GM12878 (cell line): ENCODE data around the gene MTHFR. TPM values are rescaled to one million over a fixed set of nuclear protein-coding genes. Genes with fewer than 3 reads are reported as not detected.

Experiments used
- ATAC-seq: fragments of 200-7000 bp; cut with Tn5 transposase; 3 replicates; pipeline ENCODE4 v1.9.1; 2020; ENCODE audit warnings: mild to moderate bottlenecking, moderate library complexity
- BruUV-seq: library from RNA; stranded (reverse); fragments of 400-500 nt; replicated peaks from 2 replicates; lab custom pipeline; 2021; lab: Mats Ljungman, UMichigan
- CTCF ChIA-PET: fragments of 300-600 bp; sonication (Branson Sonifier 250); formaldehyde crosslinking; extraction: SDS; loops from one replicate; lab custom pipeline; 2021; ENCODE audit warnings: inconsistent platforms; lab: Yijun Ruan, JAX
- POLR2A ChIA-PET: fragments of 350-600 bp; formaldehyde crosslinking; extraction: SDS; loops from one replicate; lab custom pipeline; 2021; ENCODE audit warnings: inconsistent platforms; lab: Charles Lee
- RAD21 ChIA-PET: fragments of 300-600 bp; sonication (Branson Sonifier 250); formaldehyde crosslinking; loops from one replicate; lab custom pipeline; 2023; ENCODE audit warnings: antibody characterized with exemption; ENCODE audit not compliant: unreplicated experiment; lab: Charles Lee
- SMC1A ChIA-PET: fragments of 300-600 bp; sonication (Branson Sonifier 250); formaldehyde crosslinking; loops from one replicate; lab custom pipeline; 2023; ENCODE audit not compliant: unreplicated experiment, uncharacterized antibody; lab: Charles Lee
- DNase-seq: peaks from one replicate; pipeline ENCODE4 v3.0.0-alpha.2; 2011; ENCODE audit warnings: low read depth, low spot score
- FAIRE-seq: peaks from 3 replicates; lab custom pipeline; 2011; peaks lifted over from hg19 to GRCh38; lab: Jason Lieb, UNC
- H2AFZ ChIP-seq: 2 replicates; pipeline ENCODE4 v1.6.0; 2011; ENCODE audit warnings: low read depth, low read length, control low read depth; ENCODE audit not compliant: control insufficient read depth
- H3K27ac ChIP-seq: 2 replicates; pipeline ENCODE4 v1.5.1; 2011; ENCODE audit warnings: control low read depth; ENCODE audit not compliant: control insufficient read depth, insufficient read depth
- H3K27me3 ChIP-seq, 2 experiments: replicated peaks in 1 of 2; 2 replicates each; pipeline versions ENCODE4 v1.6.0 to v1.6.1; 2011; ENCODE audit warnings: low read length in 1 of 2; ENCODE audit not compliant: control insufficient read depth in 2 of 2, insufficient read depth in 2 of 2
- H3K36me3 ChIP-seq, 2 experiments: 2 replicates each; pipeline ENCODE4 v1.5.1; 2011; ENCODE audit warnings: low read length in 1 of 2; ENCODE audit not compliant: control insufficient read depth in 2 of 2, insufficient read depth in 2 of 2
- H3K4me1 ChIP-seq: 2 replicates; pipeline ENCODE4 v1.6.1; 2011; ENCODE audit warnings: mild to moderate bottlenecking, low read length, moderate library complexity, mixed read lengths; ENCODE audit not compliant: control insufficient read depth, insufficient read depth
- H3K4me2 ChIP-seq: 2 replicates; pipeline ENCODE4 v1.6.0; 2011; ENCODE audit warnings: control low read depth; ENCODE audit not compliant: control insufficient read depth, insufficient read depth
- H3K4me3 ChIP-seq: fragments of 200-600 bp; sonication (generic); 2 replicates; pipeline ENCODE4 v1.5.1; 2016
- H3K79me2 ChIP-seq: 2 replicates; pipeline ENCODE4 v1.6.0; 2011; ENCODE audit warnings: low read length; ENCODE audit not compliant: control insufficient read depth, insufficient read depth
- H3K9ac ChIP-seq: 2 replicates; pipeline ENCODE4 v1.8.0; 2011; ENCODE audit warnings: low read length, control low read depth, mixed read lengths; ENCODE audit not compliant: control insufficient read depth, insufficient read depth
- H3K9me3 ChIP-seq: replicated peaks from 3 replicates; pipeline ENCODE4 v1.5.1; 2011; ENCODE audit warnings: mild to moderate bottlenecking, low read length; ENCODE audit not compliant: control insufficient read depth, insufficient read depth
- H4K20me1 ChIP-seq: 2 replicates; pipeline ENCODE4 v1.6.0; 2011; ENCODE audit not compliant: control insufficient read depth, insufficient read depth
- BRCA1 ChIP-seq: IDR thresholded peaks from 2 replicates; pipeline ENCODE4 v1.6.1; 2011; ENCODE audit warnings: low read depth, low read length, improper control_type of control experiment
- RB1 ChIP-seq: fragments of 450-650 bp; formaldehyde crosslinking; IDR thresholded peaks from 2 replicates; pipeline ENCODE4 v1.6.1; 2017; ENCODE audit warnings: mild to moderate bottlenecking, borderline replicate concordance
- SMAD1 ChIP-seq: fragments of 450-650 bp; IDR thresholded peaks from 2 replicates; pipeline ENCODE4 v1.6.1; 2018; ENCODE audit warnings: mild to moderate bottlenecking, low read depth; ENCODE audit not compliant: partially characterized antibody
- WGBS: methylation state at CpG from one replicate; pipeline ENCODE4 v1.1.6; 2016; ENCODE audit warnings: low lambda C conversion rate; ENCODE audit not compliant: insufficient replicate concordance, insufficient coverage; ENCODE audit errors: missing lambda C conversion rate; 5-methylcytosine and 5-hydroxymethylcytosine counted together
- in situ Hi-C: fragments of 300-500 bp; cut with MboI; formaldehyde crosslinking; loops from 9 replicates; pipeline ENCODE4 v1.14.3; 2018; ENCODE audit warnings: mixed read lengths
- intact Hi-C: fragments of 100-400 bp; cut with micrococcal nuclease; formaldehyde crosslinking; loops from one replicate; pipeline ENCODE4 v1.14.2; 2022; ENCODE audit not compliant: unreplicated experiment
- polyA plus RNA-seq, 11 experiments: library from polyadenylated mRNA; depleted of rRNA in 4 of 11; unstranded in 6 of 11; stranded (reverse) in 5 of 11; fragments of >200 nt; fragmentation: Nextera tagmentation in 4 of 11; fragmentation: Illumina TruSeq in 1 of 11; extraction: Ambion mirVana in 4 of 11; extraction: Trizol in 1 of 11; gene quantifications; 1 replicate in 1 of 11; 2 replicates in 10 of 11; pipeline versions ENCODE4 v1.2.1 to v1.2.3, GENCODE V29; 2011 to 2016; ENCODE audit warnings: inconsistent platforms in 2 of 11, missing spikeins in 2 of 11, low read depth in 1 of 11
- total RNA-seq, 4 experiments: library from RNA; depleted of rRNA in 3 of 4; stranded (reverse); fragments of >200 nt in 3 of 4; fragmentation: Illumina TruSeq in 1 of 4; extraction: Trizol in 1 of 4; gene quantifications; 2 replicates each; pipeline versions ENCODE4 v1.2.1 to v1.2.3, GENCODE V29; 2013 to 2021
- TF ChIP-seq, protein P1 (sequence below): IDR thresholded peaks from 2 replicates; pipeline ENCODE4 v1.6.1; 2011; ENCODE audit warnings: low read depth, low read length, improper control_type of control experiment, borderline replicate concordance
- TF ChIP-seq, protein P2 (sequence below): fragments of 450-650 bp; IDR thresholded peaks from 2 replicates; pipeline ENCODE4 v1.6.1; 2017; ENCODE audit warnings: mild to moderate bottlenecking, moderate library complexity

MTHFR gene
- total and polyA plus RNA-seq, 10 of the 15 experiments (the other 5 are each of a cell fraction or from before 2014, with no cell fraction given), result 1.0 to 16.8 (median 9.4) TPM

DNA sequence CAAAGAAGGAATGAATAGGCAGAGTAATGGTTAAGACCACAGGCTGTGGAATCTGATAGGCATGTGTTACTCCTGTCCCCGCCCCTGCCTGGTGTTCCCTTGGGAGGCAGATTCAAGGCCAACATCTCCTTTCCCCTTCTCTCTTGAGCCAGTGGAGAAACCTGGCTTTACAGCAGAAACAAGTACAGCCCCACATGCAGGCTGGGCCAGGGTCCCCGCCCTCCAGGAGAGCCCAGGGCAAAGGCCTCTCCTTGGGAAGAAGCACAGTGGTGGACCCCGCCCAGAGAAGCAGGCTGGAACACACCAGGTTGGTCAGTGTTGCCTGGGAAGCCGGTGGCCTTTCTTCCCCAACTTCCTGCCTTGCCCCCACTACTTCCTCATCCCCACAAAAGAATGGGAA is 36.9 kb downstream of the MTHFR start:
- no peaks in the 10 kb centered on the region for H3K27me3 ChIP-seq
- no peaks in the 10 kb centered on the region for H3K36me3 ChIP-seq
- TF ChIP-seq SMAD1, result no peak
- SMC1A ChIA-PET, result no interaction called here
- no peaks in the 10 kb centered on the region for H3K79me2 ChIP-seq
- H3K4me2 ChIP-seq, result no peak overlapping the region
- RAD21 ChIA-PET, result no interaction called here
- CTCF ChIA-PET, result interaction anchor here (0.6 kb wide), 1 partner anchor 686 kb away, joined by 3 read pairs; no protein-coding TSS in a partner anchor
- H3K9me3 ChIP-seq, result no peaks in the 10 kb centered on the region
- DNase-seq, result no peak
- H3K4me3 ChIP-seq, result no peak overlapping the region
- H2AFZ ChIP-seq, result no peak overlapping the region
- in situ Hi-C loops (no loop called here), intact Hi-C loops (no loop called here)
- no TSS peak for BruUV-seq
- no peak for FAIRE-seq
- ATAC-seq, result no peak
- 0 out of 2 replicates have a peak, but pooled peaks cover 4% of the 10 kb centered on the region for H3K4me1 ChIP-seq
- H3K9ac ChIP-seq, result no peak overlapping the region
- H4K20me1 ChIP-seq, result no peaks in the 10 kb centered on the region
- no peak overlapping the region for H3K27ac ChIP-seq
- WGBS, result 0% methylated on average over 4 of the region's 4 CpGs
- POLR2A ChIA-PET, result no interaction called here

DNA sequence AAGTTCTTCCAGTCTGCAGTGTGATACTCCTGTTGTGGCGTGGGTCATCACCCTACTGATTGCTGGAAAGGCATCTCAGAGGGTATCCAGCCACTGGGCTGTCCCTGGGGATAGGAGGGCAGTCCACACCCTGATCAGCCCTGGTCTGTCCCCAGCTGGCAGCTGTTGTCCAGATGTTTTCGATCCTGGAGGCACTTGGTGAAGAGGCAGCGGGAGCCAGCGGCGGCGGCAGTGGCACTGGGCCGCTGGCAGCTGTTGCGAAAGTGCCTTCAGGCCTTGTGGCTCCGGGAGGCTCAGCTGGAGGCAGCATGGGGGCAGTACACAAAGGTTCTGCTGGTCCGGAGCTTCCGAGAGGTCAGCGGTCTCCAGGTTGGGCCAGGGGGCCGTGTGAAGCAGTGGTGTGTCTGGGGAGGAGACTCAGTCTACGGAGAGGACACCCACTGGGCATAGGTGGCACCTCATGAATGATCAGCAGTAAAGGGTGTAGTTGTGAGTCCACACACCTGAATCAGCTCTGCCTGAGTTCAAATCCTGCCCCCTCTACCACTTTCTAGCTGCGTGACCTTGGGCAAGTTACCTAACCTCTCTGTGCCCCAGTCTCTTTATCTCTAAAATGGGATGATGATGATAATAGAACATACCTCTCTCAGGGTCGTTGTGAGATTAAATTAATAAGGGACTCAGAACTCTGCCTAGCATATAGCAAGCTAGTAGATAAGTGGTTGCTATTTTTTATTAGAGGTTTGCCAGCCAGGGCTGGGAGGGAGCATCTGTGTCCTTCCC is 37.7 kb downstream of the MTHFR start:
- Histone ChIP-seq H3K9me3 (no peaks in the 10 kb centered on the region), H3K36me3 (no peaks in the 10 kb centered on the region), H3K27me3 (no peaks in the 10 kb centered on the region), H3K9ac (no peak overlapping the region), H3K4me3 (no peak overlapping the region), H4K20me1 (no peaks in the 10 kb centered on the region), H3K4me2 (no peak overlapping the region), H3K27ac (no peak overlapping the region), H3K79me2 (no peaks in the 10 kb centered on the region), H3K4me1 (0 out of 2 replicates have a peak, but pooled peaks cover 4% of the 10 kb centered on the region), H2AFZ (no peak overlapping the region)
- SMC1A ChIA-PET, result no interaction called here
- 46% methylated on average over 16 of the region's 16 CpGs for WGBS
- POLR2A ChIA-PET, result no interaction called here
- FAIRE-seq, result no peak
- in situ Hi-C loops, result no loop called here
- no peak for ATAC-seq
- no peak for DNase-seq
- intact Hi-C loops, result no loop called here
- RAD21 ChIA-PET, result no interaction called here
- BruUV-seq, result no TSS peak
- TF ChIP-seq, protein P1, sequence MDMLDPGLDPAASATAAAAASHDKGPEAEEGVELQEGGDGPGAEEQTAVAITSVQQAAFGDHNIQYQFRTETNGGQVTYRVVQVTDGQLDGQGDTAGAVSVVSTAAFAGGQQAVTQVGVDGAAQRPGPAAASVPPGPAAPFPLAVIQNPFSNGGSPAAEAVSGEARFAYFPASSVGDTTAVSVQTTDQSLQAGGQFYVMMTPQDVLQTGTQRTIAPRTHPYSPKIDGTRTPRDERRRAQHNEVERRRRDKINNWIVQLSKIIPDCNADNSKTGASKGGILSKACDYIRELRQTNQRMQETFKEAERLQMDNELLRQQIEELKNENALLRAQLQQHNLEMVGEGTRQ, result no peak
- no peak for TF ChIP-seq BRCA1
- TF ChIP-seq SMAD1, result no peak
- TF ChIP-seq, protein P2, sequence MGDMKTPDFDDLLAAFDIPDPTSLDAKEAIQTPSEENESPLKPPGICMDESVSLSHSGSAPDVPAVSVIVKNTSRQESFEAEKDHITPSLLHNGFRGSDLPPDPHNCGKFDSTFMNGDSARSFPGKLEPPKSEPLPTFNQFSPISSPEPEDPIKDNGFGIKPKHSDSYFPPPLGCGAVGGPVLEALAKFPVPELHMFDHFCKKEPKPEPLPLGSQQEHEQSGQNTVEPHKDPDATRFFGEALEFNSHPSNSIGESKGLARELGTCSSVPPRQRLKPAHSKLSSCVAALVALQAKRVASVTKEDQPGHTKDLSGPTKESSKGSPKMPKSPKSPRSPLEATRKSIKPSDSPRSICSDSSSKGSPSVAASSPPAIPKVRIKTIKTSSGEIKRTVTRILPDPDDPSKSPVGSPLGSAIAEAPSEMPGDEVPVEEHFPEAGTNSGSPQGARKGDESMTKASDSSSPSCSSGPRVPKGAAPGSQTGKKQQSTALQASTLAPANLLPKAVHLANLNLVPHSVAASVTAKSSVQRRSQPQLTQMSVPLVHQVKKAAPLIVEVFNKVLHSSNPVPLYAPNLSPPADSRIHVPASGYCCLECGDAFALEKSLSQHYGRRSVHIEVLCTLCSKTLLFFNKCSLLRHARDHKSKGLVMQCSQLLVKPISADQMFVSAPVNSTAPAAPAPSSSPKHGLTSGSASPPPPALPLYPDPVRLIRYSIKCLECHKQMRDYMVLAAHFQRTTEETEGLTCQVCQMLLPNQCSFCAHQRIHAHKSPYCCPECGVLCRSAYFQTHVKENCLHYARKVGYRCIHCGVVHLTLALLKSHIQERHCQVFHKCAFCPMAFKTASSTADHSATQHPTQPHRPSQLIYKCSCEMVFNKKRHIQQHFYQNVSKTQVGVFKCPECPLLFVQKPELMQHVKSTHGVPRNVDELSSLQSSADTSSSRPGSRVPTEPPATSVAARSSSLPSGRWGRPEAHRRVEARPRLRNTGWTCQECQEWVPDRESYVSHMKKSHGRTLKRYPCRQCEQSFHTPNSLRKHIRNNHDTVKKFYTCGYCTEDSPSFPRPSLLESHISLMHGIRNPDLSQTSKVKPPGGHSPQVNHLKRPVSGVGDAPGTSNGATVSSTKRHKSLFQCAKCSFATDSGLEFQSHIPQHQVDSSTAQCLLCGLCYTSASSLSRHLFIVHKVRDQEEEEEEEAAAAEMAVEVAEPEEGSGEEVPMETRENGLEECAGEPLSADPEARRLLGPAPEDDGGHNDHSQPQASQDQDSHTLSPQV, result no peak
- no peak for TF ChIP-seq RB1
- CTCF ChIA-PET, result interaction anchor here (0.6 kb wide), 1 partner anchor 687 kb away, joined by 3 read pairs; no protein-coding TSS in a partner anchor
